H1 (cell line): ENCODE measurements around the gene VSNL1.

ENCODE experiments used
- ATF2 ChIP-seq: IDR thresholded peaks from 2 replicates; pipeline ENCODE4 v1.6.1; 2012; ENCODE audit warnings: low read length, inconsistent platforms
- BCL11A ChIP-seq, 2 experiments: IDR thresholded peaks; one replicate each; pipeline ENCODE4 v1.6.1; 2011; ENCODE audit warnings: low read depth in 2 of 2, low read length in 2 of 2, mild to moderate bottlenecking in 2 of 2
- BRCA1 ChIP-seq: IDR thresholded peaks from 2 replicates; pipeline ENCODE4 v1.6.1; 2012; ENCODE audit warnings: low read depth, low read length, improper control_type of control experiment
- CEBPB ChIP-seq: IDR thresholded peaks from 2 replicates; pipeline ENCODE4 v1.6.1; 2012; ENCODE audit warnings: low read depth, low read length
- FOSL1 ChIP-seq: IDR thresholded peaks from 2 replicates; pipeline ENCODE4 v1.6.1; 2011; ENCODE audit warnings: mild to moderate bottlenecking, low read depth, low read length, moderate library complexity; ENCODE audit not compliant: insufficient read depth
- GABPA ChIP-seq: IDR thresholded peaks from 2 replicates; pipeline ENCODE4 v1.6.1; 2011; ENCODE audit warnings: mild to moderate bottlenecking, low read length, moderate library complexity, borderline replicate concordance; ENCODE audit not compliant: insufficient read depth
- HDAC6 ChIP-seq: IDR thresholded peaks from one replicate; pipeline ENCODE4 v1.7.1; 2012; ENCODE audit warnings: low read depth, mild to moderate bottlenecking, inconsistent platforms, low read length, moderate library complexity
- KDM5A ChIP-seq: fragments of 200-600 bp; IDR thresholded peaks from 2 replicates; pipeline ENCODE4 v1.7.1; 2012; ENCODE audit warnings: mild to moderate bottlenecking, low read length, inconsistent platforms, mixed read lengths
- POLR2A ChIP-seq, 2 experiments: IDR thresholded peaks; 1 replicate in 1 of 2; 2 replicates in 1 of 2; pipeline ENCODE4 v1.6.1; 2011; ENCODE audit warnings: low read depth in 2 of 2, low read length in 2 of 2, mild to moderate bottlenecking in 2 of 2; ENCODE audit errors: control extremely low read depth in 1 of 2
- POLR2AphosphoS5 ChIP-seq: IDR thresholded peaks from 2 replicates; pipeline ENCODE4 v1.6.1; 2011; ENCODE audit warnings: low read depth, low read length
- RAD21 ChIP-seq, 2 experiments: IDR thresholded peaks in 1 of 2; conservative IDR thresholded peaks in 1 of 2; 2 replicates each; pipeline ENCODE4 v1.6.1; 2011; ENCODE audit warnings: low read depth in 2 of 2, low read length in 2 of 2, improper control_type of control experiment in 1 of 2, inconsistent platforms in 1 of 2, mild to moderate bottlenecking in 1 of 2, moderate library complexity in 1 of 2
- TCF12 ChIP-seq: IDR thresholded peaks from 2 replicates; pipeline ENCODE4 v1.6.1; 2011; ENCODE audit warnings: low read depth, mild to moderate bottlenecking, low read length
- TF ChIP-seq, protein P1 (sequence below), 3 experiments: IDR thresholded peaks; 1 replicate in 2 of 3; 2 replicates in 1 of 3; pipeline versions ENCODE4 v1.5.1 to v1.6.1; 2011; ENCODE audit warnings: low read length in 3 of 3, mild to moderate bottlenecking in 3 of 3, inconsistent platforms in 2 of 3, low read depth in 1 of 3, moderate library complexity in 1 of 3; ENCODE audit not compliant: insufficient read depth in 1 of 3; ENCODE audit errors: control extremely low read depth in 1 of 3
- TF ChIP-seq, protein P2 (sequence below): IDR thresholded peaks from 2 replicates; pipeline ENCODE4 v1.6.1; 2012; ENCODE audit warnings: inconsistent platforms

- TF ChIP-seq, protein P1, sequence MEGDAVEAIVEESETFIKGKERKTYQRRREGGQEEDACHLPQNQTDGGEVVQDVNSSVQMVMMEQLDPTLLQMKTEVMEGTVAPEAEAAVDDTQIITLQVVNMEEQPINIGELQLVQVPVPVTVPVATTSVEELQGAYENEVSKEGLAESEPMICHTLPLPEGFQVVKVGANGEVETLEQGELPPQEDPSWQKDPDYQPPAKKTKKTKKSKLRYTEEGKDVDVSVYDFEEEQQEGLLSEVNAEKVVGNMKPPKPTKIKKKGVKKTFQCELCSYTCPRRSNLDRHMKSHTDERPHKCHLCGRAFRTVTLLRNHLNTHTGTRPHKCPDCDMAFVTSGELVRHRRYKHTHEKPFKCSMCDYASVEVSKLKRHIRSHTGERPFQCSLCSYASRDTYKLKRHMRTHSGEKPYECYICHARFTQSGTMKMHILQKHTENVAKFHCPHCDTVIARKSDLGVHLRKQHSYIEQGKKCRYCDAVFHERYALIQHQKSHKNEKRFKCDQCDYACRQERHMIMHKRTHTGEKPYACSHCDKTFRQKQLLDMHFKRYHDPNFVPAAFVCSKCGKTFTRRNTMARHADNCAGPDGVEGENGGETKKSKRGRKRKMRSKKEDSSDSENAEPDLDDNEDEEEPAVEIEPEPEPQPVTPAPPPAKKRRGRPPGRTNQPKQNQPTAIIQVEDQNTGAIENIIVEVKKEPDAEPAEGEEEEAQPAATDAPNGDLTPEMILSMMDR (IDR thresholded peaks at IDR 0.05; ENCODE audit: control extremely low read depth in 1 of 3, insufficient read depth in 1 of 3, low read depth in 1 of 3, low read length in 3 of 3) = no peak
- TF ChIP-seq CEBPB (no peak), BRCA1 (no peak), BCL11A (IDR thresholded peaks at IDR 0.05; ENCODE audit: low read depth in 2 of 2, low read length in 2 of 2) (no peak), ATF2 (no peak), POLR2AphosphoS5 (no peak), POLR2A (IDR thresholded peaks at IDR 0.05; ENCODE audit: control extremely low read depth in 1 of 2, low read depth in 2 of 2, low read length in 2 of 2) (no peak), TCF12 (no peak), GABPA (no peak), KDM5A (no peak), HDAC6 (no peak), FOSL1 (no peak), RAD21 (IDR thresholded peaks at IDR 0.05 in 1 of 2, conservative IDR thresholded peaks at IDR 0.05 in 1 of 2; ENCODE audit: low read depth in 2 of 2, low read length in 2 of 2) (no peak)
- TF ChIP-seq, protein P2, sequence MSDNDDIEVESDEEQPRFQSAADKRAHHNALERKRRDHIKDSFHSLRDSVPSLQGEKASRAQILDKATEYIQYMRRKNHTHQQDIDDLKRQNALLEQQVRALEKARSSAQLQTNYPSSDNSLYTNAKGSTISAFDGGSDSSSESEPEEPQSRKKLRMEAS = no peak
These were observed 108.1 kb downstream of the VSNL1 start for GRCh38 chr2:17648581-17648980.
